Measurements from ENCODE around the gene TMEM117.

TMEM117 gene

DNA sequence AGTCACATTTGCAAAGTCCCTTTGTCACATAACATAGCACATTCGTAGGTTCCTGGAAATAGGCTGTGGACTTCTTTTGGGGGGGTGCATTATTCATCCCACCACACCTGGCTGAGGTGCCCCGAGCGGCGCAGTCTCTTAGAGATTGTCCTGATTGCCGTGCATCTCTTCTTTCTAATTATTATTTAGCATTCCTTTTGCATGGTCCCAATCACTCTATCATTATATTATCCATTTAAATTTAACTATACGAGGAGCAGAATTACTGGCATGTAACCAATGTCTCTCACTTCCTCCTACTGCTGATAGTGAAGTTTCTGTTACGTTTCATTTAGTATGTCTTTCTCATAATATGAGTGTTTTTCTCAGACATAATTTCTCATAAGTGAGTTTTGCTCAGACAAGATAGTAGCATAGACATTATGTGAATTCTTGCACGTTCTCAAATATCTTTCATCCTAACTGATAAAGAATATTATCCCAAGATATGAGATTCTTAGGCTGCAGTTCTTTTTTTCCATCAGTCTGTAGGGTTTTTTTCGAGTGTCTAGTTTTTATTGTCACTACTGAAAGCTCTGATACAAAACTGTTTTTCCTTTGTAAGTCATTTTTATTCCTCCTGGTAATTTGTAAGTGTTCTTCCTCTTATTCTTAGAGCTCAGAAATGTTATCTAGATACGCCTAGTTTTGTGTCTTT is 595.9 kb downstream of the TMEM117 start:
- in situ Hi-C loops (cut with MboI; ENCODE audit: low sequenced_read_pairs): no loop called here

GRCh38 chr12:44433659-44434058 is 597.8 kb downstream of the TMEM117 start:
- in situ Hi-C loops (cut with MboI; ENCODE audit: low sequenced_read_pairs): no loop called here

DNA sequence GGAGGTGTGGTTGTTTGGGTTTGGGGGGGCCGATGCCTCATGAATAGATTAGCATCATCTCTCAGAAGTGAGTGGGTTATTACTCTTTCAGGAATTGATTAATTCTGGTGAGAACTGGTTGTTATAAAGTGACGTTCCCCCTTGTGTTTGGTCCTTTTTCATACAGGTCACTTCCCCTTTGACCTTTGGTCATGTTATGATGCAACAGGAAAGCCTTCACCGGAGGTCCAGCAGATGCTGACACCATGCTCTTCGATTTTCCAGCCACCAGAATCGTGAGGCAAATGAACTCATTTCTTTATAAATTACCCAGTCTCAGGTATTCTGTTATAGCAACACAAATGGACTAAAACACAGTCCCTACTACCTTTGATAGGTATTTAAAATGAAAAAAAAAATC is 600.9 kb downstream of the TMEM117 start:
- in situ Hi-C loops (cut with MboI; ENCODE audit: low sequenced_read_pairs): no loop called here
